HG03432 (cell line): Measurements from ENCODE around the gene RSRC1.
A peak's percentile ranks its signal among the peaks of the same experiment; 100 is the strongest.
"Not testable (repeated sequence)": the region's sequence is repeated elsewhere in the genome, so short reads cannot be mapped to it uniquely, and the experiment has no call there.

Source experiments
- ATAC-seq: cut with Tn5 transposase; IDR thresholded peaks from one replicate; pipeline ENCODE4 v1.9.1; 2021; ENCODE audit warnings: mild to moderate bottlenecking, moderate library complexity; ENCODE audit not compliant: unreplicated experiment

The RSRC1 gene

GRCh38 chr3:158100681-158101080 is 9.2 kb upstream of the RSRC1 start:
- no peak for ATAC-seq

- ATAC-seq, result no peak
These were observed 8.3 kb upstream of the RSRC1 start for GRCh38 chr3:158101335-158102241.

- ATAC-seq, result no peak
These were observed 7.4 kb upstream of the RSRC1 start for GRCh38 chr3:158102242-158103080.

- peak; percentile 28 for ATAC-seq
These were observed 6.6 kb upstream of the RSRC1 start for GRCh38 chr3:158103081-158103886.

- ATAC-seq, result no peak
These were observed 6.0 kb upstream of the RSRC1 start for GRCh38 chr3:158103887-158104327.

GRCh38 chr3:158104431-158104921 is 5.4 kb upstream of the RSRC1 start:
- no peak for ATAC-seq

GRCh38 chr3:158105119-158105709 is 4.7 kb upstream of the RSRC1 start:
- no peak for ATAC-seq

- ATAC-seq, result peak; percentile 13
These were observed 4.1 kb upstream of the RSRC1 start for GRCh38 chr3:158105710-158106253.

GRCh38 chr3:158106766-158107471 is 3.0 kb upstream of the RSRC1 start:
- ATAC-seq, result no peak

- ATAC-seq, result no peak
These were observed 2.1 kb upstream of the RSRC1 start for GRCh38 chr3:158107605-158108444.

GRCh38 chr3:158108445-158108985 is 1.4 kb upstream of the RSRC1 start:
- no peak for ATAC-seq

- ATAC-seq, result peak; percentile 9
These were observed 540 bp upstream of the RSRC1 start for GRCh38 chr3:158109295-158109803.

GRCh38 chr3:158110658-158111018 is 749 bp downstream of the RSRC1 start:
- ATAC-seq, result no peak

GRCh38 chr3:158111861-158112260 is 2.0 kb downstream of the RSRC1 start:
- ATAC-seq, result no peak

GRCh38 chr3:158113595-158113994 is 3.7 kb downstream of the RSRC1 start:
- ATAC-seq, result not testable (repeated sequence)

GRCh38 chr3:158120330-158120729 is 10.4 kb downstream of the RSRC1 start:
- no peak for ATAC-seq

- peak; percentile 95 for ATAC-seq
These were observed 11.4 kb downstream of the RSRC1 start for GRCh38 chr3:158121295-158121694.

GRCh38 chr3:158122721-158123120 is 12.8 kb downstream of the RSRC1 start:
- not testable (repeated sequence) for ATAC-seq
